ENCODE measurements around the gene CLCN6. TPM values are rescaled to one million over a fixed set of nuclear protein-coding genes. Genes with fewer than 3 reads are reported as not detected.
A peak's percentile ranks its signal among the peaks of the same experiment; 100 is the strongest.

Gene CLCN6
- total RNA-seq, 1 donor from 2014 or later: 42.9 TPM

DNA sequence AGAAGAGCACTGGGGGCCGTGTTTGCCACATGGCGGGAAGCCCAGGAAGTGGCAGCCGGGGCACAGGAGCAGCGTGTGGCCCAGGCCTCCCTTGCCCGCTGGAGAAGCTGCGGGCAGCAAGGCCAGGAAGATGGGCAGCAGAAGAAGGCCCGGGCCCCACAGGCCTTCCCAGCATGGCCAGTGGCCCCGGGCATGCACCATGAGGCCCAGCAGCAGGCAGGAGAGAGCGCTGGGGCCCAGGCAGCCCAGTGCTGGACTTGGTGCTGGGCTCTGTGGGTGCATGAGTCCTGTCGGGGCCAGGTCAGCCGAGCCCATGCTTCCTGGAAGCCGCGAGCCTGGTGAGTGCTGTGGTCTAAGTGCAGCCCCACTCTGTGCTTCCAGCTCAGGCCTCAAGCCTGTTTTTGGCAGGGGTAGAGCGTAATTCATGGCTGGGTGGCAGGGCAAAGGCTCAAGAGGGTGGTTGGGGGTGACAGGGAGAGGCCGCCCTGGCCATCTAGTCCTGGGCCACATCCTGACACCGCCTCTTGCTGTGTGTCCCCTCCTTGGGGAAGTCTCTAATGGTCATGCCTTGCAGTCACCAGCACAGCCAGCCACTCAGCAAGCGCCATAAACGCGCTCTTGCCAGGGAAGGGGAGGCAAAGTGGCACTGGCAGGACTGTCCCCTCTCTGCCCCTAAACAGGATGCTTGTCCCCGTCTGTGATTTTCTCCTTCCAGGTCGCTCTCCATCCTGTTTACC, 21.6 kb upstream of the CLCN6 start:
- no peaks in the 10 kb centered on the region for H3K4me1 Mint-ChIP-seq (ENCODE audit: unreplicated experiment)
- no peaks in the 10 kb centered on the region for H3K9me3 Mint-ChIP-seq (ENCODE audit: unreplicated experiment)
- H3K36me3 Mint-ChIP-seq (ENCODE audit: low read depth, unreplicated experiment): no peaks in the 10 kb centered on the region
- H3K27ac Mint-ChIP-seq (ENCODE audit: unreplicated experiment): no peak overlapping the region
- DNase-seq (ENCODE audit: low spot score): no peak
- TF ChIP-seq, protein P1, sequence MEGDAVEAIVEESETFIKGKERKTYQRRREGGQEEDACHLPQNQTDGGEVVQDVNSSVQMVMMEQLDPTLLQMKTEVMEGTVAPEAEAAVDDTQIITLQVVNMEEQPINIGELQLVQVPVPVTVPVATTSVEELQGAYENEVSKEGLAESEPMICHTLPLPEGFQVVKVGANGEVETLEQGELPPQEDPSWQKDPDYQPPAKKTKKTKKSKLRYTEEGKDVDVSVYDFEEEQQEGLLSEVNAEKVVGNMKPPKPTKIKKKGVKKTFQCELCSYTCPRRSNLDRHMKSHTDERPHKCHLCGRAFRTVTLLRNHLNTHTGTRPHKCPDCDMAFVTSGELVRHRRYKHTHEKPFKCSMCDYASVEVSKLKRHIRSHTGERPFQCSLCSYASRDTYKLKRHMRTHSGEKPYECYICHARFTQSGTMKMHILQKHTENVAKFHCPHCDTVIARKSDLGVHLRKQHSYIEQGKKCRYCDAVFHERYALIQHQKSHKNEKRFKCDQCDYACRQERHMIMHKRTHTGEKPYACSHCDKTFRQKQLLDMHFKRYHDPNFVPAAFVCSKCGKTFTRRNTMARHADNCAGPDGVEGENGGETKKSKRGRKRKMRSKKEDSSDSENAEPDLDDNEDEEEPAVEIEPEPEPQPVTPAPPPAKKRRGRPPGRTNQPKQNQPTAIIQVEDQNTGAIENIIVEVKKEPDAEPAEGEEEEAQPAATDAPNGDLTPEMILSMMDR (IDR thresholded peaks at IDR 0.05; ENCODE audit: unreplicated experiment): no peak
- H3K27me3 Mint-ChIP-seq (ENCODE audit: unreplicated experiment): peaks cover 4% of the 10 kb centered on the region
- no peak overlapping the region for H3K4me3 Mint-ChIP-seq (ENCODE audit: unreplicated experiment)

DNA sequence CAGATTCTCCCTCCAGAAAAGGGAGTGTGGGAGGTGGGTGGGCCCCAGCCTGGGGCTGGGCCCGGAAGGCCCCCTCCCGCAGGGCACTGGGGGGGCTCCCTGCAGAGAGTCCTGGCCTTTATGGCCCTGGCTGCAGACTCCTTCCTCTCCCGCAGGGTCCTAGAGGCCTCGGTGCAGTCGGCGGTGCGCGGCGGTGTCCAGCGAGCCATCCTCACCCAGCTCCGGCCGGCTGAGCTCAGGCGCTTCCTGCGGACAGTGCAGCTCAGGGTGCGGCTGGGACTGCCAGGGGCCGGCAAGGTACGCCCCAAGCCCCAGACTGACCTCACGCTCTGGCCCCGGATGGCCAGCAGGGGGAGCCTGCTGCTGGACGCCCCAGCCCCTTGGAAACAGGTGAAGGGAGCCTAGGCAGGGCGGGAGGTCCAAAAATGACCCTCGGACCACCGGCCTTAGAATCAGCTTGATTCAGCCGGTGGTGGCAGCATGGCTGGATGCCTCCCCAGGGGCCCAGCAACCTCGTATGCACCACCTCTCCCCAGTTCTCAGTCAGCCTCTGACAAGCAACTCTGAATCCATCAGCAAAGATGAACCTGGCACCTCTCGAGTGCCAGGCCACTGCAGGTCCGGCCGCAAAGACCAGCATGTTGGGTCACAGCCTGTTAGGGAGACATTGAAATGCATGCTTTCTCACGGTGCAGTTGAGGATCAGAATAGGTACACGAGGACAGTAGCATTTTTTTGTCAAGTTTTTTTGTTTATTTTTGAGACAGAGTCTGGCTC, 20.8 kb upstream of the CLCN6 start:
- H3K4me3 Mint-ChIP-seq (ENCODE audit: unreplicated experiment): no peak overlapping the region

DNA sequence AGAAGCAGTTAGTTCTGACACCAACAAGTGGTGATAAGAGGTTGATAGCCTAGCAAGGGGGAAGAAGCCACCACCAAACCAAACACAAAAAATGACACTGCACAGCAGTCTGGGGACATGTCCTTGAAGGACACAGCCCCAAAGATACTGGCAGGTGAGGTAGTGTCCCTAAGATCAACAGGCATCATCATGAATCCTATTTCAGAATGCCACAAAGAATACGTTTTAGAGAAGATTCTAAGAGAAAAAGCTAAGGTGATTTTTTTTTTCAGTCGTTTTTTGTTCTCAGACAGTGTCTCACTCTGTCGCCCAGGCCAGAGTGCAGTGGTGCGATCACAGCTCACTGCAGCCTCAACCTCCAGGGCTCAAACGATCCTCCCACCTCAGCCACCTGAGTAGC, 19.8 kb upstream of the CLCN6 start:
- no peak for DNase-seq (ENCODE audit: low spot score)
- H3K4me1 Mint-ChIP-seq (ENCODE audit: unreplicated experiment): peaks cover 2% of the 10 kb centered on the region

More for the DNA sequence above, 20.8 kb upstream of the CLCN6 start:
- H3K27ac Mint-ChIP-seq (ENCODE audit: unreplicated experiment): no peak overlapping the region
- TF ChIP-seq, protein P1 (IDR thresholded peaks at IDR 0.05; ENCODE audit: unreplicated experiment): peak; percentile 85
- H3K9me3 Mint-ChIP-seq (ENCODE audit: unreplicated experiment): no peaks in the 10 kb centered on the region
- H3K36me3 Mint-ChIP-seq (ENCODE audit: low read depth, unreplicated experiment): no peaks in the 10 kb centered on the region
- H3K27me3 Mint-ChIP-seq (ENCODE audit: unreplicated experiment): peaks cover 3% of the 10 kb centered on the region
- DNase-seq (ENCODE audit: low spot score): peak; percentile 72
- H3K4me1 Mint-ChIP-seq (ENCODE audit: unreplicated experiment): no peaks in the 10 kb centered on the region

DNA sequence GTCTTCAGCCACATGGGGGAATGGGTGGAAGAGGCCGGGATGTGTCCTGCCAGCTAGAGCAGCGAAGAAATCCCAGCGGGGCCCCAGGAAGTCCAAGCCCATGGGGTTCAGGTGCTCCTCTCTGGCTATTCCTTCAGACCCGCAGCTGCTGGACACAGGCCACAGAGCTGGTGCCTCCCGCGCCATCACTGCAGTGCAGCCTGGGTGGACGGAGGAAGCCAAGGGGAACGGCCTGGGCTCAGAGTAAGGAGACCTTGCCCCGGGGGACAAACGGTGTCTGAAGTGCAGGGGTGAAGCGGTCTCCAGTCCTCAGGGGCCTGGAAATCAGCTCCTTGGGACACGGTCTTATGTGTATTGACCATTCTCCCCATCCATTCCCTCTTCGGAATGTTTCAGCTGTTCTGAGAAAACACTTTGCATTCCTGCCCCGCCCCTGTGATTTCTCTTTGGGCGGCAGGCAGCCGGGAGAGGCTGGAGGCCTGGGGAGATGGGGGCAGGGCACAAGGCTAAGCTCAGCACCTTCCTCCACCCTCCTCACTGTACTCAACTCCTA, 18.7 kb upstream of the CLCN6 start:
- no peak for DNase-seq (ENCODE audit: low spot score)
- Mint-ChIP-seq H3K27ac (ENCODE audit: unreplicated experiment) (no peak overlapping the region), H3K27me3 (ENCODE audit: unreplicated experiment) (peaks cover 10% of the 10 kb centered on the region), H3K4me1 (ENCODE audit: unreplicated experiment) (peaks cover 2% of the 10 kb centered on the region), H3K9me3 (ENCODE audit: unreplicated experiment) (no peaks in the 10 kb centered on the region), H3K4me3 (ENCODE audit: unreplicated experiment) (no peak overlapping the region), H3K36me3 (ENCODE audit: low read depth, unreplicated experiment) (peaks cover 17% of the 10 kb centered on the region)
- TF ChIP-seq, protein P1 (IDR thresholded peaks at IDR 0.05; ENCODE audit: unreplicated experiment): no peak

More for the DNA sequence above, 19.8 kb upstream of the CLCN6 start:
- Mint-ChIP-seq H3K4me3 (ENCODE audit: unreplicated experiment) (no peak overlapping the region), H3K36me3 (ENCODE audit: low read depth, unreplicated experiment) (peaks cover 7% of the 10 kb centered on the region), H3K27ac (ENCODE audit: unreplicated experiment) (no peak overlapping the region), H3K27me3 (ENCODE audit: unreplicated experiment) (peaks cover 3% of the 10 kb centered on the region), H3K9me3 (ENCODE audit: unreplicated experiment) (no peaks in the 10 kb centered on the region)
- TF ChIP-seq, protein P1 (IDR thresholded peaks at IDR 0.05; ENCODE audit: unreplicated experiment): no peak

All from endothelial cell (in vitro differentiated cells).